GM18526 (cell line): ENCODE measurements around the gene SPOCK3.

Source experiments
- POLR2A ChIP-seq: IDR thresholded peaks from 3 replicates; pipeline ENCODE4 v1.6.1; 2011; ENCODE audit not compliant: insufficient read length; ENCODE audit errors: extremely low read depth

SPOCK3 gene

DNA sequence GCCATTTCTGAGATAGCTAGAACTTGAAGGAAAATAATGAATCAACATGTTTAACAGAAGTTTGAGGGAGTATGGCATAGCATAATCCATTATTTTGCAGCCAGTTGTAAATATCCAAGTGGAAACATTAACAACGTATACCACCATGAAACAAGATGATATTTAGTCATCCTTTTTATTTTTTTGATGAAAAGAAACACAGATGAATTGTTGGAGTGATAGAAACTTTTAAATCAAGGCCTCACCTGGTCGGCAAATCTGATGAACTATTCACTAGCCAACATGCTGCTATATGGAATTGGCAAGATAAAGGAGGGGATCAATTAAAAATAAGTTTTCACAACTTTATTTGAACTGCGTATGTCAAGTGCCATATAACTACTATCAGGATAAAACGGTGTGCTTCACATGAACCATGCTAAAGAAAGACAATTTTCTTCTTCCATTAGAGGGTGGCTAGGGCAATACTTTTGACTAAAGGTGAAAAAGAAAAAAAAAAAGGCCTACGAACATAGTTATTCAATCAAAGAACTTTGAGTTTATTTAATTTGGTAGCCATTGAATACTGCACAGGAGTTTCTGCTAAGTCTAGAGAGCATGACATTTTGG lies 510.7 kb downstream of the SPOCK3 start:
- no peak for TF ChIP-seq POLR2A

DNA sequence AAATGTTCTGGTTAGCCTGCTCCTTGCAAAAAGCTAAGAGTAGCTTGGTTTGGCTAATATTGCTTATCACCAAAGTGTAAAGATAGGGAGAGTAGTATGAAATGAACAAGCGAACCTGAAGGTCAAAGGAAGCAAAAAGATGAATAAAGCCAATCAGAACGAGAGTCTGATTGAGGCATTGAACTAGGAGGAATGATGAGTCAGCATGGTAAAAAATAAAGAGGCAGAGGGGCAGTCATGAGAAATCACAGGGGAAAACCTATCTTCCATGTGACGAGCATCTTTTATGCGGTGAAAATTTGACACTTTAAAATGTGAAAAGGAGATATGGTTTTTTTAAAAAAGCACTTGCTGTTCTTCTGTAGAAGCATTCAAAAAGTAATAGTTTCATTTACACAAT lies 533.7 kb downstream of the SPOCK3 start:
- TF ChIP-seq POLR2A = no peak

DNA sequence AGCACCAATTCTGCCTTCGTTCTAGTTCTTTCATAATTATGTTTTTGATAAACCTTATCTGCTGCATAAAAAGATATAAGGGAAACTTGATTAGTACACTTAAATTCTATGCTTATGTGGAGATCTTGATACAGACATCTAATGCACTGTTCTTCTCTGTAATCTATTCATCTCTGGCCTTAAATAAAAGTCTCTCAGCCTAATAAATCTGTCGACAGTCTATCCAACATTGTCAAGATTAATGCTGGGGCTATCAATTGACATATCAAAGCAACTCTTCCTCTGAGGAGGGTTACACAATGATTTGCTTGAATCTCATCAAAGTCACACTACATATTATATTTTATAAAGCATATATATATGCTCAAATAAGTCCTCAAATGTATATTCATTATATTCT lies 545.5 kb downstream of the SPOCK3 start:
- TF ChIP-seq POLR2A = no peak

DNA sequence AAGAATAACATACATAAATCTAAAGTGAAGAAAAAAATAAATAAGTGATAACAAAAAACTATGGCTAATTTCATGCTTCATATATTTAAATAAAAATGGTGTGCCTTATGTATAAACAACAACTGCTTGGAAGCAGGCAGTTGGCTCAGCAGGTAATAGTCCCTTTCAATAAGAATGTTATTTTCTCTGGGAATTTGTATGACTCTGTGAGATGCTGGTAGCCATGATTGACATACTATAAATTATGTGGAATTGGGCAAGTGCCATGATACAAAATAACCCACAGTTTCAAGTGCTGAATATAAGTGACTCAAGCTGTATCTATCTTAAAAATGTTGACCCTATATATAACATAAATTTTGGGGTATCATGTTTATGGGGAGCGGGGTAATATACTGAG lies 546.5 kb downstream of the SPOCK3 start:
- no peak for TF ChIP-seq POLR2A
